Mesodermal cell (in vitro differentiated cells): ENCODE measurements around the gene CUL7.
"Not testable (repeated sequence)": the region's sequence is repeated elsewhere in the genome, so short reads cannot be mapped to it uniquely, and the experiment has no call there.

Experiments
- H3K27ac ChIP-seq: 2 replicates; pipeline ENCODE4 v1.7.0; 2013; ENCODE audit warnings: mild to moderate bottlenecking, low read depth, low read length, moderate library complexity; ENCODE audit not compliant: severe bottlenecking
- H3K36me3 ChIP-seq: 2 replicates; pipeline ENCODE4 v1.7.1; 2013; ENCODE audit warnings: mild to moderate bottlenecking, low read length, moderate library complexity; ENCODE audit not compliant: control insufficient read depth, insufficient read depth
- H3K4me1 ChIP-seq: one replicate; pipeline ENCODE4 v1.7.1; 2013; ENCODE audit warnings: mild to moderate bottlenecking, low read length; ENCODE audit not compliant: insufficient read depth, control insufficient read depth, poor library complexity, severe bottlenecking
- H3K4me3 ChIP-seq: 2 replicates; pipeline ENCODE4 v1.7.0; 2013; ENCODE audit warnings: low read length, control low read depth, mild to moderate bottlenecking; ENCODE audit not compliant: insufficient read depth, poor library complexity, severe bottlenecking; ENCODE audit errors: extremely low read depth
- H3K9me3 ChIP-seq: 2 replicates; pipeline ENCODE4 v1.7.1; 2013; ENCODE audit warnings: mild to moderate bottlenecking, low read length, moderate library complexity; ENCODE audit not compliant: control insufficient read depth
- WGBS, 2 experiments: methylation state at CpG; one replicate each; pipeline ENCODE4 v1.1.5; 2013; ENCODE audit warnings: missing lambda C conversion rate in 2 of 2; ENCODE audit not compliant: insufficient coverage in 2 of 2; 5-methylcytosine and 5-hydroxymethylcytosine counted together

Gene CUL7

DNA sequence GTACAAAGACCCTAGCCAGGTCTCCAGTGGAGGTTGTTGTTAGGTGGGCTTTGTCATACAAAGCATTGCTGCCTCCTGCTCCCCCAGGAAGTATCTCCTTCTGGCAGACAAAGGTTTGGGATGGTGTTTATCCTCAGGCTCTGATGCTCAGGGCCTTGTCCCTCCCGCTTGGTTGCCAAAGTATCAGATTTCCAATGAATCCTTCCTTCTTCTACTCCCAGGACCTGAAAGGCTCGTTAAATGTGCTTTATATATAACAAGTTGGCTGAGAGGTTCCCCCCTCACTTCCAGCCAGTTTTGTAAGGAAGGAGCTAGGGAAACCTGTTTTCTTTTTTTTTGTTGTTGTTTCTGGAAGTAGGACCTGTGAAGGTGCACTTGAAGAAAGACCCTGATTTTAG, 36.9 kb upstream of the CUL7 start:
- Histone ChIP-seq H3K4me1 (peaks cover 51% of the 10 kb centered on the region), H3K36me3 (no peaks in the 10 kb centered on the region), H3K27ac (peak overlapping the region; percentile 84), H3K9me3 (no peaks in the 10 kb centered on the region), H3K4me3 (no peak overlapping the region)
- WGBS, 2 experiments = no CpG with 5 or more reads among the region's 2 CpGs

DNA sequence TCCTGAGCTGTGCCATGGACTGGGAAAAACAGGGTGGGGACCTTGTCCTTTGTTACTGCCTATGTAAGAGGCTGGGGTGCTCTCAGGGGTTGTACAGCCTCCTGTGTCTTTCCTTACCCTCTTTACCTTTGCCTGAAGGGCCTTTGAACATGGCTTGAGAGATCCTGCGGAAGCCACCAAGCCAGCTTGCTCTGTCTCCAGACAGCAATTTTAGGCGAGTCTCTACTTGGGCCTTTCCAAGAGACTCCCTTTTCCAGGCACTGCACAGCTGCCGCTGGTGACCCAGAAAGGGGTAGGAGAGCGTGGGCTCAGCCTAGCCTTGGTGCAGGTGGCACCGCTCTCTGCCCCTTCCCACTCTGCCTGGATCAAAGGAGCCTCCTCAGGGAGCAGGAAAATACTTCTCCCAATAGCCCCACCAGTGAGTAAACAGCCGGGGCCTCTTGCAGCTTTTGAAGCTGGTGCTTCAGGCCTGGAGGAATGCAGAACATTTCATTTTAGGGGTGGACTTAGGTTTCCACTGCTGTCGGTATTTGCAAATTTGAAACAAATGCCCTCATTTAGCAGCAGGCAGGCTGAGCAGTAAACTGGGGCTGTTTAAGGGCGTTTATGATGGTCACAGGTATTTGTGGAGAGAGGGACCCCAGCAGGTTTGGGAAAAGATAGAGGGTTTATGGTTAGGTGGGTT, 36.4 kb upstream of the CUL7 start:
- WGBS, 2 experiments = 17 to 23% methylated on average over 6 to 8 of the region's 8 CpGs

DNA sequence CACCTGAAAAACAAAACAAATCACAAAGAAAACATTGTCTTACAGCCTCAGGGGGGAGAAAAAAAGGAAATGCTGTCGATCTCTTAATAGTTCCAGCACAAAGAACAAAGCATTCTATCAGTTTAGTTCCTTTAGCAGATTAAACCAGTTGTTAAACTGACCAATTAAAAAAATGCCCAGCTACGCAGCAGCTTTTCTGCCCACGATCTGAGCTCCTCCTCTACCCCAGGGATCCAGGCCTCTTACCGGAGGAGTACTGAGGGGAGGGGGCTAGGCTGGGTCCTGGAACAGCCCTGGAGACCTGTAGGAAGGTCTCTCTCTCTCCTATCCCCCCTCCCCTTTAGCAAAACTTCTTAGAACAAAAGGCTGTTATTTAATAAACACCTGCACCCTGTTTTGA, 35.8 kb upstream of the CUL7 start:
- Histone ChIP-seq H3K9me3 (no peaks in the 10 kb centered on the region), H3K36me3 (no peaks in the 10 kb centered on the region), H3K4me1 (peaks cover 46% of the 10 kb centered on the region), H3K27ac (peak overlapping the region; percentile 84), H3K4me3 (no peak overlapping the region)
- WGBS, 2 experiments = no CpG with 5 or more reads among the region's 4 CpGs

More for the DNA sequence above, 36.4 kb upstream of the CUL7 start:
- Histone ChIP-seq H3K36me3 (no peaks in the 10 kb centered on the region), H3K9me3 (no peaks in the 10 kb centered on the region), H3K27ac (peak overlapping the region; percentile 84), H3K4me3 (no peak overlapping the region), H3K4me1 (peaks cover 46% of the 10 kb centered on the region)

DNA sequence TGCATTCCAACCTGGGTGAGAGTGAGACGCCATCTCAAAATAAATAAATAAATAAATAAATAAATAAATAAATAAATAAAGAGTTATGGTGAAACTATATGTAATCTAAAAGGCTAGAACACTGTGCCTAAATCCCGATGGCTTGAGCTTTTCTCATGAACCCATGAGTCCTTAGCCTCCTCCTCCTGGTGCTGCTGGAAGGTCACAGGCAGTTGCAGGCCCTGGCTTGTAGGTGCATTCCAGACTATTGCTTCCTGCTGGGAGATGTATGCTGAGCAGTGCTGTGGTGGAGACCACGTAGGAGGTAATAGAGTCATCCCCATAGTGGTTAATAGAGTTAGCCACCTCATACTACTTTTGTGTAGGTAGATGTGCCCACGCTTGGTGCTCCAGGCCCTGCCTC, 35.0 kb upstream of the CUL7 start:
- no peaks in the 10 kb centered on the region for H3K36me3 ChIP-seq
- peaks cover 46% of the 10 kb centered on the region for H3K4me1 ChIP-seq
- H3K4me3 ChIP-seq = no peak overlapping the region
- H3K27ac ChIP-seq = peak overlapping the region; percentile 84
- no peaks in the 10 kb centered on the region for H3K9me3 ChIP-seq
- WGBS, 2 experiments = 83 to 93% methylated on average over 2 to 3 of the region's 4 CpGs

DNA sequence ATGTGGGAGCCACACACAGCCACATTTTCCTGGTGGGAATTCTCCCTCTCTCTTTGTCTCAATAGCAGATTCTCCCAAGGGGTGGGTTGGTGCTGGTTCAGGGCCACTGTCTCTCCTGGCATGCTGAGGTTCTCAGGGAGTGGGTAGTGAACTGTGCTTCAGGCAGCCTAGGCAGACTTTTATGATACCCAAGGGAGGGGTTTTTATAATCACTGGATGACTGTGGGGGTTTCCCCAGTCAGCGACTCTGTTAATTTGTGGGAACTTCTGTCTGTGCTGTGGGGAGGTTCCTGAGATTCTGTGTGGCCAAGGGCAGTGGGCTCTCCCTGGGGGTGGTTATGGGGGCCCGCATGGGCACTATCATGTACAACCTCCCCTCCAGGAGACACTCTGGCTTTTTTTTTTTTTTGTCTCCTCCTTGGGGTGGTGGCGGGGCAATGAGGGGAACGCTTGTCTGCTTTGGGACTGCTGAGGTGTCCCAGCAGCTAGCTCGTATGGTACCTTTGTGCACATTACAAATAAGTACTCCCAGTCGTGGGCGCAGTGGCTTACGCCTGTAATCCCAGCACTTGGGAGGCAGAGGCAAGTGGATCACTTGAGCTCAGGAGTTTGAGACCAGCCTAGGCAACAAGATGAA, 32.5 kb upstream of the CUL7 start:
- 94 to 95% methylated on average over 3 to 6 of the region's 8 CpGs for WGBS, 2 experiments
- no peak overlapping the region for H3K4me3 ChIP-seq

DNA sequence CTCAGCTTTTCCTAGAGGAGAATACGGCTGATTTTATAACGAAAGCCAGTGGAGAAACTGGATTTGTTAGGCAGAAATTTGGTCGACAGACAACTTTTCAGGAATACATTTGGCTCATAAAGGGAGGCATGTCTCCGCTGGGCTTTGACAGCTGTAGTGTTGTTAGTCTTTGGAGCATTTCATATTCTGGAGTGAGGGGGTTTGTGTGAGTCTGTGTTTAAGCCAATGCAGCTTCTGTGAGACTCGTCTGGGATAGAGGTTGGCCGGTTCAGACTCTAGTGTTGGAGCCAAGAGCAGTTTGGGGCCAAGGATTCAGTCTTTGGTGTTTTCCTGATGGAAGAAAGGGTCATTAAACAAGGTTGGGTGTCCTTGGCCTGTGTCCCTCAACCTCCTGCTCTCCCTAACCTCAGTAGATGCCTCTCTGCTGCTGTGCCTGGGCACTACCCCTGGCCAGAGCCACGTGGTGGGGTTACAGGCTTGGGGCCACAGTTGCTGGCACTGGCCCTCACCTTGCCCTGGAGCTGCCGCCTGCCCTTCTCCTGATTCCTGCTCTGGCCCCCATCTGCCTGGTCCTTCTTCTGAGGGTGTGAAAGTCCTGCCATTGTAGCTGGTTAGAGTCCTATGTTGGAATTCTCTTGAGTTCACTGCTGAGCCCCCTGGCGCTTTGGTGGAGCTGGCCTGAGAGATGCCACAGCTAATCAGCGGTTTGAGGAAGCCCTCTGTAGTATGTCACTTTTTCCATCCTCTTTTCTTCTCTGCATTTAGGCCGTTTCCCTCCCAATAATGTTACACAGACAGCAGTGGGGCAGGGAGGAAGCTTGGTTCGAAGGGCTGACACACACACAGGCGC, 29.4 kb upstream of the CUL7 start:
- WGBS, 2 experiments = 88 to 91% methylated on average over 8 to 10 of the region's 13 CpGs
- peak overlapping the region; percentile 18 for H3K27ac ChIP-seq

More for the DNA sequence above, 32.5 kb upstream of the CUL7 start:
- no peaks in the 10 kb centered on the region for H3K9me3 ChIP-seq
- H3K36me3 ChIP-seq = peaks cover under 1% of the 10 kb centered on the region
- peaks cover 31% of the 10 kb centered on the region for H3K4me1 ChIP-seq
- no peak overlapping the region for H3K27ac ChIP-seq

DNA sequence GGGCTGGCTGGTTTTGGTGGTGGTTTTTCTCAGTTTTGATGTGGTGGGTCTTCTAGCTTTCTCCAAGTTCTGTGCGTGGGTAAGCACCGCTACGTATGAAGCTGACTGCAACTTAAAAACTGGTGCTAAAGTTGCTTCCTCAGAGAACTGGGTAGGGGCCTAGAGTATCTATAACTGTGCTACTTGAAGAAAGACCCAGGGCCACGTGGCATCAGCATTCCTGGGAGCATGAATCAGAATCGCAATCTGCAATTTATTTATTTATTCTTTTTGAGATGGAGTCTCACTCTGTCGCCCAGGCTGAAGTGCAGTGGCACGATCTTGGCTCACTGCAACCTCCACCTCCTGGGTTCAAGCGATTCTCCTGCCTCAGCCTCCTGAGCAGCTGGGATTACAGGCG, 28.3 kb upstream of the CUL7 start:
- H3K9me3 ChIP-seq, H3K36me3 ChIP-seq, H3K4me3 ChIP-seq, H3K27ac ChIP-seq: not testable (repeated sequence)
- peaks cover 18% of the 10 kb centered on the region for H3K4me1 ChIP-seq
- 99% methylated on average over 7 to 8 of the region's 9 CpGs for WGBS, 2 experiments

More for the DNA sequence above, 29.4 kb upstream of the CUL7 start:
- no peak overlapping the region for H3K4me3 ChIP-seq
- H3K9me3 ChIP-seq = no peaks in the 10 kb centered on the region
- H3K4me1 ChIP-seq = peaks cover 13% of the 10 kb centered on the region
- peaks cover 9% of the 10 kb centered on the region for H3K36me3 ChIP-seq

DNA sequence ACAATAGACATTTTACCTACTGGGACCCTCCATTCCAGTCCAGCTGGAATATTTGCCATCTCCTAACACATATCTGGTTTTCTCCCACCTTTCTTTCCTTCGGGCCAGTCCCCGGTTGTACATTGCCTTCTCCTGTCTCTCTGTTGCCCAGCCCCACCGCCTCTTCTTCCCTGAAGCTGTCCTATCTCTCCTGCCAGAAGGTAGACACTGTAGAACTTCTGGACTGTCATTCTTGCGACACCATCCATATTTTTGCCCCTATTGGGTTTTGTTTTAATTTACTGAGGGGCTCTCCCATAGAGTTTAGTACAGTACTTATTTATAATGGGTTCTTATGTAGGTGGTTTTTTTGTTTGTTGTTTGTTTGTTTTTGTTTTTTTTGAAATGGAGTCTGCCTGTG, 27.4 kb upstream of the CUL7 start:
- Histone ChIP-seq H3K36me3 (peaks cover 9% of the 10 kb centered on the region), H3K27ac (no peak overlapping the region), H3K4me1 (peaks cover 18% of the 10 kb centered on the region), H3K9me3 (no peaks in the 10 kb centered on the region), H3K4me3 (no peak overlapping the region)
- WGBS, 2 experiments = 86 to 96% methylated on average over 3 of the region's 4 CpGs

DNA sequence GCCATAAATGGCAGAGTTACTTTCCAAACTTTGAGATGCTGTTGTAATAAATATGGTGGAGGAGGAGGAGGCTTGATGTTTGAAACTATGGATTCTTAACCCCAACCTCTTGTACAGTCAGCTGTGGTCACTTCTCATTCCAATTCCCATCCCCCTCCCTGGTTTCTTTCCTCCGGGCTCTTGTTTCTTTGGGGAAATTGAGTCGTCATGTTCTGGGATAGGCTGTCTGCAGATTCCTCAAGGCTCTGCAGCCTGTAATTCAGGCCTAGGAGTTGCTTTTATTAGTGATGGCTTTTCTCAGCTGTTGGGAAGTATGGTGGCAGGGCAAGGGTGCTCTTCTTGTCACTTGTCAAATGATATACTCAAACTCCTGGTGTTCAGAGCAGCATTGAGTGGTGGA, 25.0 kb upstream of the CUL7 start:
- Histone ChIP-seq H3K27ac (no peak overlapping the region), H3K4me3 (peak overlapping the region; percentile 94), H3K4me1 (peaks cover 27% of the 10 kb centered on the region), H3K9me3 (no peaks in the 10 kb centered on the region), H3K36me3 (peaks cover 11% of the 10 kb centered on the region)
- 100% methylated on average over 1 of the region's 2 CpGs; no CpG with 5 or more reads in 1 of the 2 experiments for WGBS, 2 experiments

DNA sequence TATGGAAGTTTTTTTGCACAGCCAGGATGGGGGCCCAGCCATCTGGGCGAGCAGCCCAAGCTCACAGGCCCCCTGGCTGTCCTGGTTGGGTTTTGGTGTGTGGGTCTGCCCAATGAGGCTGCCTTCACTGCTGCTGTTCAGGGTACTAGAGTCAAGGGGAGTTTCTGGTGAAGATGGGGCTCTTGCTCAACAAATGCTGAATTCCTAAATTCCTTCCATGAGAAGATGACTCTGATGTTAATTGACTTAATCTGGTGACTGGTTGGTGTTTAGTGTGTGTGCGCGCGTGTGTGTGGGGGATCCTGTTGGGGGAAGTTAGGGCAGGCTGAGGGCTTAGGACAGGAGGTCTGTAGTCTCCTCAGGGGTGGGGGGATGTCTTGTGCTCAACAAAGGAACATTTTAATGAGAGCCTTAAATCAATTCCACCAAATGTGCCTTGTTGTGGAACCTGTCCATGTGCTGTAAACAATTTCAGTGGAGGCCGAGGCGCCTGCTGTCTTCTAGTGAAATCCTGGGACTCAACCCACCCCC, 24.4 kb upstream of the CUL7 start:
- Histone ChIP-seq H3K4me1 (peaks cover 27% of the 10 kb centered on the region), H3K4me3 (peak overlapping the region; percentile 94), H3K27ac (no peak overlapping the region), H3K9me3 (no peaks in the 10 kb centered on the region), H3K36me3 (peaks cover 16% of the 10 kb centered on the region)
- 63 to 76% methylated on average over 6 of the region's 6 CpGs for WGBS, 2 experiments
